IMR-90 (cell line): ENCODE measurements around the gene SSBP3. TPM values are rescaled to one million over a fixed set of nuclear protein-coding genes. Genes with fewer than 3 reads are reported as not detected.

ENCODE experiments used
- ATAC-seq: fragments of 200-7000 bp; cut with Tn5 transposase; 2 replicates; pipeline ENCODE4 v1.9.1; 2020; ENCODE audit warnings: low read depth, mild to moderate bottlenecking, moderate library complexity
- BruUV-seq: library from RNA; stranded (reverse); fragments of 400-500 nt; replicated peaks from 2 replicates; lab custom pipeline; 2021; lab: Mats Ljungman, UMichigan
- CTCF ChIA-PET: fragments of 300-600 bp; formaldehyde crosslinking; extraction: SDS; loops from one replicate; lab custom pipeline; 2021; ENCODE audit warnings: antibody characterized with exemption; lab: Yijun Ruan, JAX
- POLR2A ChIA-PET: fragments of 300-600 bp; sonication (Branson Sonifier 250); formaldehyde crosslinking; loops from one replicate; lab custom pipeline; 2022; ENCODE audit warnings: antibody characterized with exemption; ENCODE audit not compliant: unreplicated experiment; lab: Charles Lee
- DNase-seq: peaks from one replicate; pipeline ENCODE4 v3.0.0; 2013
- H2AFZ ChIP-seq: replicated peaks from 2 replicates; pipeline ENCODE3; 2013; ENCODE audit warnings: low read length, mild to moderate bottlenecking; ENCODE audit not compliant: poor library complexity
- H2AK5ac ChIP-seq: 2 replicates; pipeline ENCODE4 v1.6.1; 2013; ENCODE audit warnings: low read depth, low read length, inconsistent platforms
- H2AK9ac ChIP-seq: replicated peaks from 2 replicates; pipeline ENCODE3; 2013; ENCODE audit warnings: mild to moderate bottlenecking, low read depth, low read length, moderate library complexity; ENCODE audit not compliant: poor library complexity
- H2BK120ac ChIP-seq: 2 replicates; pipeline ENCODE4 v1.6.1; 2013; ENCODE audit warnings: low read depth, low read length, inconsistent platforms
- H2BK15ac ChIP-seq: 3 replicates; pipeline ENCODE4 v1.6.1; 2013; ENCODE audit warnings: low read depth, low read length, inconsistent platforms
- H2BK20ac ChIP-seq: 2 replicates; pipeline ENCODE4 v1.6.1; 2013; ENCODE audit warnings: low read depth, mild to moderate bottlenecking, inconsistent platforms, low read length, moderate library complexity
- H2BK5ac ChIP-seq: 2 replicates; pipeline ENCODE4 v1.6.1; 2013; ENCODE audit warnings: mild to moderate bottlenecking, low read depth, low read length, inconsistent platforms; ENCODE audit not compliant: poor library complexity, severe bottlenecking
- H3K14ac ChIP-seq: replicated peaks from 2 replicates; pipeline ENCODE4 v1.6.1; 2013; ENCODE audit warnings: low read depth, low read length, inconsistent platforms
- H3K18ac ChIP-seq: 2 replicates; pipeline ENCODE4 v1.6.1; 2013; ENCODE audit warnings: low read depth, low read length, control low read depth
- H3K23ac ChIP-seq: 2 replicates; pipeline ENCODE4 v1.6.1; 2013; ENCODE audit warnings: low read depth, low read length, inconsistent platforms
- H3K27ac ChIP-seq: 2 replicates; pipeline ENCODE4 v1.5.1; 2013; ENCODE audit warnings: mild to moderate bottlenecking, control low read depth, low read length; ENCODE audit not compliant: insufficient read depth
- H3K27me3 ChIP-seq: 2 replicates; pipeline ENCODE4 v1.6.1; 2013; ENCODE audit warnings: low read length; ENCODE audit not compliant: control insufficient read depth, insufficient read depth
- H3K36me3 ChIP-seq: 2 replicates; pipeline ENCODE4 v1.6.1; 2013; ENCODE audit warnings: low read length, mixed read lengths; ENCODE audit not compliant: control insufficient read depth, insufficient read depth
- H3K4ac ChIP-seq: 2 replicates; pipeline ENCODE4 v1.6.1; 2013; ENCODE audit warnings: low read depth, low read length, inconsistent platforms
- H3K4me1 ChIP-seq: 2 replicates; pipeline ENCODE4 v1.6.1; 2013; ENCODE audit warnings: low read length, mixed read lengths; ENCODE audit not compliant: control insufficient read depth, insufficient read depth
- H3K4me2 ChIP-seq: 2 replicates; pipeline ENCODE4 v1.6.1; 2013; ENCODE audit warnings: low read depth, mild to moderate bottlenecking, control low read depth, low read length, moderate library complexity
- H3K4me3 ChIP-seq: 2 replicates; pipeline ENCODE4 v1.5.1; 2013; ENCODE audit warnings: low read depth, mild to moderate bottlenecking, control low read depth, low read length, moderate library complexity; ENCODE audit not compliant: insufficient read depth
- H3K56ac ChIP-seq: 2 replicates; pipeline ENCODE4 v1.6.1; 2013; ENCODE audit warnings: low read length, inconsistent platforms; ENCODE audit not compliant: insufficient read depth; ENCODE audit errors: extremely low read depth
- H3K79me1 ChIP-seq, 2 experiments: 2 replicates each; pipeline ENCODE4 v1.6.1; 2013; ENCODE audit warnings: low read length in 2 of 2, inconsistent platforms in 1 of 2, low read depth in 1 of 2
- H3K9ac ChIP-seq: 2 replicates; pipeline ENCODE4 v1.6.1; 2013; ENCODE audit warnings: low read depth, low read length, control low read depth
- H3K9me1 ChIP-seq: 2 replicates; pipeline ENCODE4 v1.6.1; 2013; ENCODE audit warnings: low read length, inconsistent platforms; ENCODE audit not compliant: insufficient read depth
- H3K9me3 ChIP-seq: 2 replicates; pipeline ENCODE4 v1.6.1; 2013; ENCODE audit warnings: low read length; ENCODE audit not compliant: control insufficient read depth, insufficient read depth
- H4K20me1 ChIP-seq: 2 replicates; pipeline ENCODE4 v1.6.1; 2013; ENCODE audit warnings: low read length, inconsistent platforms; ENCODE audit not compliant: insufficient read depth
- H4K5ac ChIP-seq: 2 replicates; pipeline ENCODE4 v1.6.1; 2013; ENCODE audit warnings: mild to moderate bottlenecking, low read depth, low read length, control low read depth
- H4K8ac ChIP-seq, 2 experiments: 2 replicates each; pipeline ENCODE4 v1.6.1; 2013; ENCODE audit warnings: low read depth in 2 of 2, low read length in 2 of 2, control low read depth in 1 of 2, inconsistent platforms in 1 of 2
- H4K91ac ChIP-seq: 2 replicates; pipeline ENCODE4 v1.6.1; 2013; ENCODE audit warnings: low read depth, low read length, inconsistent platforms; ENCODE audit not compliant: insufficient read depth
- POLR2A ChIP-seq: IDR thresholded peaks from 2 replicates; pipeline ENCODE4 v1.6.1; 2012; ENCODE audit warnings: mild to moderate bottlenecking, low read depth, low read length
- WGBS, 2 experiments: methylation state at CpG; one replicate each; pipeline versions ENCODE4 v1.1.5 to v1.1.7; 2013; ENCODE audit warnings: missing lambda C conversion rate in 2 of 2; ENCODE audit not compliant: insufficient read length in 1 of 2; ENCODE audit errors: extremely low coverage in 2 of 2; 5-methylcytosine and 5-hydroxymethylcytosine counted together
- dilution Hi-C: fragments of 300-500 bp; cut with HindIII; formaldehyde crosslinking; loops from one replicate; pipeline ENCODE4 v1.14.3; 2018; ENCODE audit warnings: low sequenced_read_pairs; ENCODE audit not compliant: unreplicated experiment
- in situ Hi-C: fragments of 300-500 bp; cut with MboI; formaldehyde crosslinking; loops from 3 replicates; pipeline ENCODE4 v1.14.3; 2019; ENCODE audit warnings: low sequenced_read_pairs, inconsistent platforms, mixed read lengths
- intact Hi-C: fragments of 100-400 bp; cut with micrococcal nuclease; formaldehyde crosslinking; loops from 2 replicates; pipeline ENCODE4 v1.10.0; 2022
- polyA plus RNA-seq, 3 experiments: library from polyadenylated mRNA; depleted of rRNA; stranded (reverse); fragments of >200 nt; gene quantifications; 2 replicates each; pipeline ENCODE4 v1.2.3, GENCODE V29; 2012; ENCODE audit warnings: low replicate concordance in 1 of 3
- total RNA-seq: library from RNA; depleted of rRNA; stranded (reverse); fragments of >200 nt; gene quantifications from 2 replicates; pipeline ENCODE4 v1.2.3, GENCODE V29; 2012

The SSBP3 gene
- total and polyA plus RNA-seq, 2 of the 4 experiments (the other 2 are of a cell fraction) = 10.9 to 39.6 TPM

DNA sequence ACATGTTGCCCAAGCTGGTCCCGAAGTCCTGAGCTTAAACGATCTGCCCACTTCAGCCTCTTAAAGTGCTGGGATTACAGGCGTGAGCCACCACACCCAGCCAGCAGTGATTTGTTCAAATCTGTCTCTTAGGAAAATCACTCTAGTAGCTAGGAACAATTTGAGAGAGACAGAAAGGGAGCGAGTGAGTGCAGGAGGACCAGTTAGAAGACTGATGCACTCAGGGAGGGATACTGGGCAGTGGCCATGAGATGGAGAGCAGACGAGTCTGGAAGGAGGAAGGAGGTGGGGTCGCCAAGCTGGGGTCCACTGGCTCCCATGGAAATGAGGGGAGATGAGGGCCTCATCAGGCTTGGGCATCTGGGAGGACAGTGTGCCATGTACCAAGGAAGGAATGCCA, 23.6 kb upstream of the SSBP3 start:
- dilution Hi-C loops (no loop called here), in situ Hi-C loops (no loop called here), intact Hi-C loops (no loop called here)
- no peaks in the 10 kb centered on the region for H3K79me1 ChIP-seq
- H2AK9ac ChIP-seq = no peak overlapping the region
- no peak overlapping the region for H4K91ac ChIP-seq
- H4K5ac ChIP-seq = no peak overlapping the region
- H4K20me1 ChIP-seq = no peaks in the 10 kb centered on the region
- no peak overlapping the region for H3K23ac ChIP-seq
- no peak overlapping the region for H3K14ac ChIP-seq
- no peak overlapping the region for H2BK15ac ChIP-seq
- H3K9ac ChIP-seq = no peak overlapping the region
- no peak overlapping the region for H2BK5ac ChIP-seq
- no peak for ATAC-seq
- H3K4me2 ChIP-seq = no peak overlapping the region
- no peak overlapping the region for H3K4ac ChIP-seq
- no peak overlapping the region for H3K27ac ChIP-seq
- H4K8ac ChIP-seq = no peak overlapping the region
- WGBS, 2 experiments = no CpG with 5 or more reads among the region's 6 CpGs
- ChIA-PET POLR2A (no interaction called here), CTCF (no interaction called here)
- H3K27me3 ChIP-seq = peaks cover 6% of the 10 kb centered on the region; the same call in 1 of the 2 replicates
- no peak overlapping the region for H2AK5ac ChIP-seq
- no peaks in the 10 kb centered on the region for H3K36me3 ChIP-seq
- H3K4me3 ChIP-seq = no peak overlapping the region
- H2AFZ ChIP-seq = no peak overlapping the region
- H3K56ac ChIP-seq = no peak overlapping the region
- no peaks in the 10 kb centered on the region for H3K9me1 ChIP-seq
- TF ChIP-seq POLR2A = no peak
- no peak overlapping the region for H3K18ac ChIP-seq
- no peaks in the 10 kb centered on the region for H3K4me1 ChIP-seq
- DNase-seq = no peak
- no peak overlapping the region for H2BK120ac ChIP-seq
- H2BK20ac ChIP-seq = no peak overlapping the region
- no peaks in the 10 kb centered on the region for H3K9me3 ChIP-seq
- BruUV-seq = no TSS peak
